Liver (tissue), 9 donors: ENCODE data around the gene MLLT3. TPM values are rescaled to one million over a fixed set of nuclear protein-coding genes. Genes with fewer than 3 reads are reported as not detected.

ENCODE experiments used
- DNase-seq: peaks from one replicate; pipeline ENCODE4 v3.0.0-alpha.2; 2017; ENCODE audit warnings: low spot score
- H3K27ac ChIP-seq, 2 donors: one replicate each; pipeline ENCODE4 v1.7.0; 2013; ENCODE audit warnings: inconsistent platforms in 2 of 2, low read length in 2 of 2, control low read depth in 1 of 2, low read depth in 1 of 2, mild to moderate bottlenecking in 1 of 2
- H3K27me3 ChIP-seq, 4 donors: one replicate each; pipeline versions ENCODE4 v1.6.1 to v1.7.0; 2013; ENCODE audit warnings: low read length in 3 of 4, inconsistent platforms in 1 of 4, mild to moderate bottlenecking in 1 of 4, moderate library complexity in 1 of 4; ENCODE audit not compliant: control insufficient read depth in 4 of 4, insufficient read depth in 4 of 4
- H3K36me3 ChIP-seq, 4 donors: one replicate each; pipeline versions ENCODE4 v1.6.1 to v1.7.0; 2013; ENCODE audit warnings: low read length in 3 of 4, mild to moderate bottlenecking in 3 of 4, low read depth in 1 of 4, moderate library complexity in 1 of 4; ENCODE audit not compliant: control insufficient read depth in 4 of 4, insufficient read depth in 3 of 4
- H3K4me1 ChIP-seq, 4 donors: one replicate each; pipeline versions ENCODE4 v1.6.1 to v1.7.0; 2013; ENCODE audit warnings: low read length in 3 of 4, mild to moderate bottlenecking in 3 of 4, moderate library complexity in 1 of 4; ENCODE audit not compliant: control insufficient read depth in 4 of 4, insufficient read depth in 4 of 4
- H3K4me3 ChIP-seq, 3 donors: one replicate each; pipeline versions ENCODE4 v1.6.1 to v1.7.0; 2013; ENCODE audit warnings: low read length in 3 of 3, control low read depth in 1 of 3, low read depth in 1 of 3, mild to moderate bottlenecking in 1 of 3
- H3K9ac ChIP-seq, 2 donors: one replicate each; pipeline ENCODE4 v1.7.0; 2013; ENCODE audit warnings: low read length in 2 of 2, mild to moderate bottlenecking in 2 of 2, moderate library complexity in 2 of 2, control low read depth in 1 of 2, low read depth in 1 of 2
- H3K9me3 ChIP-seq, 4 donors: one replicate each; pipeline versions ENCODE4 v1.6.1 to v1.7.0; 2013; ENCODE audit warnings: low read length in 3 of 4; ENCODE audit not compliant: control insufficient read depth in 4 of 4
- CTCF ChIP-seq: fragments of 150-350 bp; IDR thresholded peaks from 2 replicates; pipeline ENCODE4 v1.5.1; 2017; ENCODE audit warnings: improper control_type of control experiment, low read depth, low read length; ENCODE audit not compliant: missing input control
- EGR1 ChIP-seq, 2 donors: IDR thresholded peaks; 2 replicates each; pipeline ENCODE4 v1.6.1; 2016 to 2018; ENCODE audit warnings: antibody characterized with exemption in 2 of 2, low read depth in 2 of 2
- GABPA ChIP-seq, 2 donors: IDR thresholded peaks in 1 of 2; conservative IDR thresholded peaks in 1 of 2; 2 replicates each; pipeline ENCODE4 v1.6.1; 2016; ENCODE audit warnings: antibody characterized with exemption in 2 of 2, mild to moderate bottlenecking in 1 of 2, moderate library complexity in 1 of 2
- HNF4A ChIP-seq, 2 donors: conservative IDR thresholded peaks; 2 replicates each; pipeline ENCODE4 v1.6.1; 2016; ENCODE audit warnings: antibody characterized with exemption in 2 of 2, mild to moderate bottlenecking in 2 of 2
- HNF4G ChIP-seq: IDR thresholded peaks from 2 replicates; pipeline ENCODE4 v1.6.1; 2016; ENCODE audit warnings: antibody characterized with exemption
- JUND ChIP-seq, 2 donors: IDR thresholded peaks; 2 replicates each; pipeline ENCODE4 v1.6.1; 2016; ENCODE audit warnings: antibody characterized with exemption in 2 of 2
- NR2F2 ChIP-seq: IDR thresholded peaks from 2 replicates; pipeline ENCODE4 v1.6.1; 2016; ENCODE audit warnings: antibody characterized with exemption
- RAD21 ChIP-seq, 2 donors: IDR thresholded peaks; 2 replicates each; pipeline ENCODE4 v1.6.1; 2016; ENCODE audit warnings: antibody characterized with exemption in 2 of 2, mild to moderate bottlenecking in 2 of 2
- REST ChIP-seq: IDR thresholded peaks from 2 replicates; pipeline ENCODE4 v1.6.1; 2016; ENCODE audit warnings: antibody characterized with exemption, mild to moderate bottlenecking
- RXRA ChIP-seq, 2 donors: IDR thresholded peaks; 2 replicates each; pipeline ENCODE4 v1.6.1; 2017 to 2018; ENCODE audit warnings: antibody characterized with exemption in 2 of 2, mild to moderate bottlenecking in 1 of 2
- SP1 ChIP-seq: IDR thresholded peaks from 2 replicates; pipeline ENCODE4 v1.6.1; 2018; ENCODE audit warnings: antibody characterized with exemption, mild to moderate bottlenecking
- TAF1 ChIP-seq: conservative IDR thresholded peaks from 2 replicates; pipeline ENCODE4 v1.6.1; 2016; ENCODE audit warnings: antibody characterized with exemption, mild to moderate bottlenecking
- YY1 ChIP-seq: IDR thresholded peaks from 2 replicates; pipeline ENCODE4 v1.6.1; 2016; ENCODE audit warnings: antibody characterized with exemption, mild to moderate bottlenecking
- WGBS: extraction: QIAGEN DNeasy Blood & Tissue Kit; methylation state at CpG from one replicate; pipeline ENCODE4 v1.1.7; 2013; 5-methylcytosine and 5-hydroxymethylcytosine counted together
- polyA plus RNA-seq, 2 donors: library from polyadenylated mRNA; stranded (reverse) in 1 of 2; unstranded in 1 of 2; fragments of 200-250 nt in 1 of 2; fragments of >200 nt in 1 of 2; fragmentation: Nextera tagmentation in 1 of 2; extraction: Ambion mirVana in 1 of 2; gene quantifications; one replicate each; pipeline versions ENCODE4 v1.2.1 to v1.2.3, GENCODE V29; 2013 to 2015
- total RNA-seq, 2 donors: library from RNA; depleted of rRNA; stranded (reverse); fragments of >200 nt; gene quantifications; one replicate each; pipeline ENCODE4 v1.2.3, GENCODE V29; 2014
- TF ChIP-seq, protein P1 (sequence below): IDR thresholded peaks from 2 replicates; pipeline ENCODE4 v1.6.1; 2016; ENCODE audit warnings: antibody characterized with exemption
- donor health status: healthy.
- donor health status: healthy.
- donor health status: healthy.
- donor health status: healthy.
- donor health status: healthy.

MLLT3 gene
- total and polyA plus RNA-seq, 4 donors = 0.79 to 25.5 (median 1.3) TPM

DNA sequence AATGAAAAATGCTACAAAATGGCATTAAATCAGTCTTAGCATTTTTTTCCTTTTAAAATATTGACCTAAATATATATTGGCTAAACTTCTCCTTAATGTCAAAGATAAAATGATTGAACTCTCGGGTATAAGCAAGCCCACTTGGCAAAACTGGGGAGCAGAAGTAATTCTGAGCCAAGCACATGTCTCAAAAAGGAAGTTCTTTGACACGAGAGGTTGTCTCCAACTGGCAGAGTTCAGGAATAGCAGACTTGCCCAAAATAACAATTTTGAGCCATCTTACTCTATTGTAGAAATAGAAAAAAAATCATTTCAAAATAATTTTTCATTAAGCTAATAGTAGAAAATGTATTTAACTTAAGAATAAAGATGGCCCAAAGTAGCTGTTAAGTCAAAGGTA is 10.4 kb upstream of the MLLT3 start:
- Histone ChIP-seq H3K27me3 (peaks cover 0 to 6% (median 0%) of the 10 kb centered on the region in 4 donors), H3K9ac (no peak overlapping the region), H3K27ac (no peak overlapping the region), H3K36me3 (no peaks in the 10 kb centered on the region), H3K4me1 (no peaks in the 10 kb centered on the region), H3K9me3 (no peaks in the 10 kb centered on the region), H3K4me3 (no peak overlapping the region)
- no peak for DNase-seq
- WGBS = 70% methylated on average over 2 of the region's 2 CpGs
- TF ChIP-seq TAF1 = no peak
- TF ChIP-seq REST = no peak
- no peak for TF ChIP-seq CTCF
- no peak for TF ChIP-seq NR2F2
- TF ChIP-seq JUND (IDR thresholded peaks at IDR 0.05) = no peak
- TF ChIP-seq RXRA (IDR thresholded peaks at IDR 0.05) = no peak
- no peak for TF ChIP-seq RAD21 (IDR thresholded peaks at IDR 0.05)
- no peak for TF ChIP-seq HNF4G
- no peak for TF ChIP-seq YY1
- no peak for TF ChIP-seq SP1
- TF ChIP-seq, protein P1, sequence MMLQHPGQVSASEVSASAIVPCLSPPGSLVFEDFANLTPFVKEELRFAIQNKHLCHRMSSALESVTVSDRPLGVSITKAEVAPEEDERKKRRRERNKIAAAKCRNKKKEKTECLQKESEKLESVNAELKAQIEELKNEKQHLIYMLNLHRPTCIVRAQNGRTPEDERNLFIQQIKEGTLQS = no peak
- no peak for TF ChIP-seq HNF4A (conservative IDR thresholded peaks at IDR 0.05)

GRCh38 chr9:20630241-20630943 is 8.1 kb upstream of the MLLT3 start:
- no peak for DNase-seq
- WGBS = 73% methylated on average over 4 of the region's 4 CpGs
- no peaks in the 10 kb centered on the region for H3K9me3 ChIP-seq
- H3K9ac ChIP-seq = no peak overlapping the region
- H3K4me3 ChIP-seq = no peak overlapping the region
- TF ChIP-seq GABPA (IDR thresholded peaks at IDR 0.05 in 1 of 2, conservative IDR thresholded peaks at IDR 0.05 in 1 of 2) (no peak), NR2F2 (no peak), YY1 (no peak), JUND (IDR thresholded peaks at IDR 0.05) (no peak), EGR1 (IDR thresholded peaks at IDR 0.05; ENCODE audit: low read depth in 2 of 2) (no peak)
- no peak overlapping the region for H3K27ac ChIP-seq
- H3K27me3 ChIP-seq = peaks cover 0 to 4% (median 0%) of the 10 kb centered on the region in 4 donors
- no peaks in the 10 kb centered on the region for H3K36me3 ChIP-seq
- H3K4me1 ChIP-seq = no peaks in the 10 kb centered on the region
